ENCODE data around the gene POLA2.

Gene POLA2

DNA sequence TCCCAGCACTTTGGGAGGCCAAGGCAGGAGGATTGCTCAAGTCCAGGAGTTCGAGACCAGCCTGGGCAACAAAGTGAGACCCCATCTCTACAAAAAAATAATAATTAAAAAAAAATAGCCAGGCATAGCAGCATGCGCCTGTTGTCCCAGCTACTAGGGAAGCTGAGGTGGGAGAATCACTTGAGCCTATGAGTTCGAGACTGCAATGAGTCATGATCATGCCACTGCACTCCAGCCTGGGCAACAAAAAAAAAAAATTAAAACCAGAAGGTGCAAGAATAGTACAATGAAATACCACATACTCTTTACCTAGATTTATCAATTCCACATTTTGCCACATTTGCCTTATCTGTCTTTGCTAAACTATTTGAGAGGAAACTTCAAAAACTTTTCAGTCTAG, 80.1 kb downstream of the POLA2 start:
- no peak for DNase-seq
